BJ (cell line): ENCODE data around the gene CLTCL1. TPM values are rescaled to one million over a fixed set of nuclear protein-coding genes. Genes with fewer than 3 reads are reported as not detected.
"Not testable (repeated sequence)": the region's sequence is repeated elsewhere in the genome, so short reads cannot be mapped to it uniquely, and the experiment has no call there.

Experiments
- CTCF ChIA-PET: fragments of 350-600 bp; formaldehyde crosslinking; extraction: SDS; loops from one replicate; lab custom pipeline; 2021; ENCODE audit warnings: antibody characterized with exemption, inconsistent platforms; lab: Yijun Ruan, JAX
- POLR2A ChIA-PET: fragments of 300-600 bp; sonication (Branson Sonifier 250); formaldehyde crosslinking; extraction: SDS; loops from one replicate; lab custom pipeline; 2021; ENCODE audit warnings: antibody characterized with exemption; lab: Charles Lee
- DNase-seq: peaks from one replicate; pipeline ENCODE4 v3.0.0-alpha.2; 2011; ENCODE audit warnings: low read depth
- H3K27me3 ChIP-seq: 2 replicates; pipeline ENCODE4 v1.6.0; 2011; ENCODE audit warnings: low read length; ENCODE audit not compliant: control insufficient read depth, insufficient read depth
- H3K36me3 ChIP-seq: 2 replicates; pipeline ENCODE4 v1.5.1; 2011; ENCODE audit warnings: low read length; ENCODE audit not compliant: control insufficient read depth, insufficient read depth
- H3K4me3 ChIP-seq: 2 replicates; pipeline ENCODE4 v1.5.1; 2011; ENCODE audit warnings: low read depth, mild to moderate bottlenecking, control low read depth, low read length
- CTCF ChIP-seq: IDR thresholded peaks from 2 replicates; pipeline ENCODE4 v1.5.1; 2011; ENCODE audit warnings: low read depth, mild to moderate bottlenecking, control low read depth, inconsistent platforms, low read length, moderate library complexity; ENCODE audit not compliant: insufficient read depth
- polyA plus RNA-seq: library from polyadenylated mRNA; depleted of rRNA; stranded (reverse); fragments of >200 nt; gene quantifications from 2 replicates; pipeline ENCODE4 v1.2.3, GENCODE V29; 2011

CLTCL1 gene
- polyA plus RNA-seq, 1 experiment, result 14.0 TPM

- POLR2A ChIA-PET, result no interaction called here
- no peak for DNase-seq
- CTCF ChIA-PET, result no interaction called here
- no peak for TF ChIP-seq CTCF
- H3K27me3 ChIP-seq, result no peaks in the 10 kb centered on the region
- H3K4me3 ChIP-seq, result no peak overlapping the region
- H3K36me3 ChIP-seq, result no peaks in the 10 kb centered on the region; the same call in 1 of the 2 replicates
Observed at GRCh38 chr22:19203834-19204233, 87.7 kb downstream of the CLTCL1 start.

- DNase-seq, H3K36me3 ChIP-seq, H3K27me3 ChIP-seq, POLR2A ChIA-PET, CTCF ChIA-PET, H3K4me3 ChIP-seq: not testable (repeated sequence)
Observed at GRCh38 chr22:19202799-19203186, 88.7 kb downstream of the CLTCL1 start.

GRCh38 chr22:19201869-19202798 is 89.4 kb downstream of the CLTCL1 start:
- POLR2A ChIA-PET, result no interaction called here
- no peak for TF ChIP-seq CTCF
- CTCF ChIA-PET, result interaction anchor here (1.4 kb wide), 1 partner anchor 9 kb away, joined by 3 read pairs; no protein-coding TSS in a partner anchor

GRCh38 chr22:19201130-19201868 is 90.2 kb downstream of the CLTCL1 start:
- no peak for TF ChIP-seq CTCF
- Histone ChIP-seq H3K4me3 (no peak overlapping the region), H3K36me3 (no peaks in the 10 kb centered on the region; the same call in 1 of the 2 replicates), H3K27me3 (no peaks in the 10 kb centered on the region)
- ChIA-PET CTCF (interaction anchor here (1.4 kb wide), 1 partner anchor 8 kb away, joined by 3 read pairs; no protein-coding TSS in a partner anchor), POLR2A (no interaction called here)
- DNase-seq, result no peak

More at GRCh38 chr22:19201869-19202798, 89.4 kb downstream of the CLTCL1 start:
- DNase-seq, result no peak
- H3K27me3 ChIP-seq, result no peaks in the 10 kb centered on the region
- no peak overlapping the region for H3K4me3 ChIP-seq
- no peaks in the 10 kb centered on the region; the same call in 1 of the 2 replicates for H3K36me3 ChIP-seq

- no peak for TF ChIP-seq CTCF
- peaks cover 3% of the 10 kb centered on the region for H3K36me3 ChIP-seq
- ChIA-PET POLR2A (no interaction called here), CTCF (interaction anchor here (0.7 to 3.0 kb wide), 3 partner anchors 9 to 431 kb away, joined by 3 to 12 read pairs (median 4); partner anchors contain the start of gene SLC25A1)
- no peak overlapping the region for H3K4me3 ChIP-seq
- no peak for DNase-seq
- H3K27me3 ChIP-seq, result no peaks in the 10 kb centered on the region
Observed at GRCh38 chr22:19199479-19199878, 92.0 kb downstream of the CLTCL1 start.
